Calu3 (cell line): ENCODE data around the gene PPP3CA. TPM values are rescaled to one million over a fixed set of nuclear protein-coding genes. Genes with fewer than 3 reads are reported as not detected.

ENCODE experiments used
- BruUV-seq: library from RNA; stranded (reverse); fragments of 400-500 nt; replicated peaks from 2 replicates; lab custom pipeline; 2021; lab: Mats Ljungman, UMichigan
- CTCF ChIA-PET: fragments of 300-600 bp; sonication (Branson Sonifier 250); formaldehyde crosslinking; loops from one replicate; lab custom pipeline; 2022; ENCODE audit warnings: antibody characterized with exemption; lab: Charles Lee
- DNase-seq: peaks from one replicate; pipeline ENCODE4 v3.0.0; 2022
- H3K27ac Mint-ChIP-seq: one replicate; pipeline ENCODE4 v1.8.0; 2022; ENCODE audit warnings: mixed read lengths; ENCODE audit not compliant: unreplicated experiment
- H3K27me3 Mint-ChIP-seq: one replicate; pipeline ENCODE4 v1.8.0; 2022; ENCODE audit warnings: mixed read lengths; ENCODE audit not compliant: unreplicated experiment
- H3K36me3 Mint-ChIP-seq: one replicate; pipeline ENCODE4 v1.8.0; 2022; ENCODE audit warnings: mild to moderate bottlenecking, moderate library complexity, mixed read lengths; ENCODE audit not compliant: insufficient read depth, unreplicated experiment
- H3K4me1 Mint-ChIP-seq: one replicate; pipeline ENCODE4 v1.8.0; 2022; ENCODE audit warnings: mild to moderate bottlenecking, low read depth, mixed read lengths; ENCODE audit not compliant: unreplicated experiment
- H3K4me3 Mint-ChIP-seq: one replicate; pipeline ENCODE4 v1.8.0; 2022; ENCODE audit warnings: mild to moderate bottlenecking, low read depth, moderate library complexity, mixed read lengths; ENCODE audit not compliant: unreplicated experiment
- H3K9me3 Mint-ChIP-seq: one replicate; pipeline ENCODE4 v1.8.0; 2022; ENCODE audit warnings: low read depth, mixed read lengths; ENCODE audit not compliant: unreplicated experiment
- CTCF ChIP-seq: fragments of 200-600 bp; IDR thresholded peaks from one replicate; pipeline ENCODE4 v1.8.0; 2022; ENCODE audit warnings: antibody characterized with exemption; ENCODE audit not compliant: unreplicated experiment
- intact Hi-C: fragments of 100-400 bp; cut with micrococcal nuclease; formaldehyde crosslinking; loops from one replicate; pipeline ENCODE4 v1.10.0; 2022; ENCODE audit not compliant: unreplicated experiment
- total RNA-seq: library from RNA; stranded (reverse); gene quantifications from 2 replicates; pipeline ENCODE4 v1.2.3, GENCODE V29; 2022

PPP3CA gene
- total RNA-seq, 1 experiment from 2014 or later = 33.7 TPM

DNA sequence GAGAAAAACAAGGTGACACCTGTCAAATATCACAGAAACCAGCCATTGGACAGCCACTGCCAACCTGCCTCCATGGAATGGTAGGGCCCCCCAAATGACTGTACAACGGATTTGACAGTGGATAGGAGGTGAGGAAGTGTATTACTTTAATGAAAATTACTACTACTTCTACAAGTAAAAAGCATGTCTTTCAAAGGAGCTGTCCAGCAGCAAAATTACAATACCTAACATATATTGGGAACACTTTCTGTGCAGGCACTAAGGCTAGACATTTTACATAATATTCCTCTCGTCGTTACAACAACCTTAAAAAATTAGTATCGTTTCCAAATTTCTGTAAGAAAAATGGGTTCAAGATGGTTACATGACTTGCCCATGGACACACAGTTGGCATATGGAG, 14.9 kb downstream of the PPP3CA start:
- no peak for DNase-seq
- no peaks in the 10 kb centered on the region for H3K27me3 Mint-ChIP-seq

GRCh38 chr4:101331017-101331416, 16.3 kb downstream of the PPP3CA start:
- CTCF ChIA-PET = no interaction called here
- no peak for TF ChIP-seq CTCF
- intact Hi-C loops = no loop called here
- H3K27me3 Mint-ChIP-seq = no peaks in the 10 kb centered on the region
- H3K36me3 Mint-ChIP-seq = no peaks in the 10 kb centered on the region
- no peak overlapping the region for H3K4me3 Mint-ChIP-seq
- peaks cover 9% of the 10 kb centered on the region for H3K4me1 Mint-ChIP-seq
- DNase-seq = no peak
- no TSS peak for BruUV-seq
- no peak overlapping the region for H3K27ac Mint-ChIP-seq
- no peaks in the 10 kb centered on the region for H3K9me3 Mint-ChIP-seq

More for the DNA sequence above, 14.9 kb downstream of the PPP3CA start:
- H3K4me1 Mint-ChIP-seq = peaks cover 12% of the 10 kb centered on the region
- no peaks in the 10 kb centered on the region for H3K36me3 Mint-ChIP-seq
- intact Hi-C loops = no loop called here
- peak overlapping the region; percentile 52 for H3K27ac Mint-ChIP-seq
- BruUV-seq = no TSS peak
- H3K4me3 Mint-ChIP-seq = no peak overlapping the region
- CTCF ChIA-PET = interaction anchor here (0.6 kb wide), 1 partner anchor 25 kb away, joined by 4 read pairs; no protein-coding TSS in a partner anchor
- H3K9me3 Mint-ChIP-seq = no peaks in the 10 kb centered on the region
- no peak for TF ChIP-seq CTCF

GRCh38 chr4:101329592-101329991, 17.7 kb downstream of the PPP3CA start:
- Mint-ChIP-seq H3K4me1 (no peaks in the 10 kb centered on the region), H3K4me3 (no peak overlapping the region), H3K27me3 (no peaks in the 10 kb centered on the region), H3K9me3 (no peaks in the 10 kb centered on the region), H3K36me3 (no peaks in the 10 kb centered on the region), H3K27ac (no peak overlapping the region)
- DNase-seq = no peak
- TF ChIP-seq CTCF = no peak
- BruUV-seq = no TSS peak
- intact Hi-C loops = no loop called here
- CTCF ChIA-PET = no interaction called here

DNA sequence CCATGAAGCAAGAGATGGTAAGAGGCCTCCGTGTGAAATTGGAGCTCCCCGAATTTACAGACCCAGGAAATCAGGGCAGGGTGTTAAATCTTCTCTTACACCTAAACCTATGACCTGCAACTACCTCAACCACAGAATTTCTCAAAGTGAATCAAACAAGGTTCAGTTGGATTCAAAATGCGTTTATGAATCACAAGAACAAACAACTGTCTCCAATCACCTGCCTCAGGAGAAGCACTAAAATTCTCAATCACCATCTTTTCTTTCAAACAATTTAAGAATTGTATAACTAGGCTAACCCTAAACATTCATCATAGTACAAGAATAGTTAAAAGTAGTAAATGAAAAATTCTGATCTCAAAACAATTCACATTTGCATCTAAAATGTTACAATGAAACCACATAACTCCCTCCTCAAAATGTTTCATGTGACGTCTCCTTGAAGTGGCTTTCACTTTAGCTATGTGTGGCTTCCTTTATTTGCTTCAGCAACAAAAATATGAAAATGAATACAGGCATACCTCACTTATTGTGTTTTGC, 19.2 kb downstream of the PPP3CA start:
- no peak for TF ChIP-seq CTCF
- intact Hi-C loops = no loop called here
- Mint-ChIP-seq H3K27ac (no peak overlapping the region), H3K9me3 (no peaks in the 10 kb centered on the region), H3K4me3 (no peak overlapping the region), H3K27me3 (no peaks in the 10 kb centered on the region), H3K36me3 (no peaks in the 10 kb centered on the region), H3K4me1 (no peaks in the 10 kb centered on the region)
- no TSS peak for BruUV-seq
- CTCF ChIA-PET = no interaction called here
- DNase-seq = no peak
